DOHH2 (cell line): ENCODE data around the gene ASPN.

ENCODE experiments used
- CTCF ChIP-seq: fragments of 200-600 bp; sonication (generic); IDR thresholded peaks from one replicate; pipeline ENCODE4 v1.5.1; 2014; ENCODE audit warnings: antibody characterized with exemption, mild to moderate bottlenecking, low read depth, low read length; ENCODE audit not compliant: poor library complexity, severe bottlenecking
- EZH2phosphoT487 ChIP-seq: fragments of 200-600 bp; sonication (generic); IDR thresholded peaks from 2 replicates; pipeline ENCODE4 v1.6.1; 2017; ENCODE audit warnings: borderline replicate concordance, mild to moderate bottlenecking, antibody characterized with exemption, low read length, moderate library complexity, mixed read lengths

- TF ChIP-seq CTCF (no peak), EZH2phosphoT487 (no peak)
Measured at GRCh38 chr9:92438900-92439526, 43.3 kb downstream of the ASPN start.
